GM21737 (cell line): ENCODE measurements around the gene TBX10.
"Not testable (repeated sequence)": the region's sequence is repeated elsewhere in the genome, so short reads cannot be mapped to it uniquely, and the experiment has no call there.

Source experiments
- ATAC-seq: cut with Tn5 transposase; IDR thresholded peaks from one replicate; pipeline ENCODE4 v1.9.1; 2021; ENCODE audit warnings: mild to moderate bottlenecking, moderate library complexity; ENCODE audit not compliant: unreplicated experiment

Gene TBX10

DNA sequence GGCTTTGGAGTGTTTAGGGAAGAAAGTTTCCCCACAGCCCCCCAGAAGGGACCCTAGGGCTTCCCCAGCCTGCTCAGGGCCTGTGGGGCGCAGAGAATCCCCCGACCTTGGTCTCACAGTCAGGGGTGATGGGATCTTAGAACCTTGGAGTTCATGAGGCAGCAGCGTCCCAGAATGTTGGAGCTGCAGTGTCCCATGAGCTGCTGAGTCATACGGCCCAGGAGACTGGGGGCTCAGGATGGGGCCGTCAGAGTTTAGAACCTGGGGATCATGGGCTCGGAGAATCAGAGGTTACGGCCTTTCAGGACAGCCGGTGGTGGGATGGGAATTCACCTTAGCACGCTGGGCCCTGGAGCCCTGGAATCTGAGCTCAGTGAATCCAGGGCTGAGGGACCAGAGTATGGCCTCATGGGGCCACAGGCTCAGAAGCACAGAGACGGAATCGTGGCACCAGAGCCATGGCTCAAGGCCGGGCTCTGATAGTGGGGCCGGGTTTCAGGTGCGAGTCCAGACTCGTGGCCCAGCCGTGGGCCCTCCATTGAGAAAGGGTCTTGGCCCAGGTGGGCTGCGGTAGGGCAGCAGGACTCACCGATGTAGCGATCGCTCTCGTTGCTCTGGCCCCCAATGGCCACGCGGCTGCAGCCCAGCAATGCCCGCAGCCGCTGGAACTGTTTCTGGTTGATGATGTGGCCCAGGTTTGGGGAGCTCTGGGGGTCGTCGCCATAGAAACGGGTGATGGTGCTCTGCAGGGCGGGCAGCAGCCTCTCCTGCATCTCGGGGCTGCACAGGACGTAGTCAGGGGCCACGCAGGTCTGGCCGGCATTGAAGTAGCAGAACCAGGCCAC lies 25.4 kb upstream of the TBX10 start:
- no peak for ATAC-seq

DNA sequence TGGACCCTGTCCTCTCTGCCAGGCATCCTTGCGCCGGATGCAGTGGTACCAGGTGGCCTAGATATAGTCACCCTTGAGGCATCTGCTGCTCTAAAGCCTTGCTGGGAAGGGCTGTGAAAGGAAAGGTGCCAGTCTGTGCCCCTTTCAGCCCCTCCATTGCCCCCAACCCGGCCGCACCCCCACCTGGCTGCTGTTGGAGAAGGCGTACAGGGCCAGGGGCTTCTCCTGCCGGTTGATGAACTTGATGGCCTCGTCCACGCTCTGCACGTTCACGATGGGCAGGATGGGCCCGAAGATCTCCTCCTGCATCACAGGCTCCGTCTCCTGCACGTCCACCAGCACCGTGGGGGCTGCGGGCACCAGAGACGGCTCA lies 24.6 kb upstream of the TBX10 start:
- no peak for ATAC-seq

DNA sequence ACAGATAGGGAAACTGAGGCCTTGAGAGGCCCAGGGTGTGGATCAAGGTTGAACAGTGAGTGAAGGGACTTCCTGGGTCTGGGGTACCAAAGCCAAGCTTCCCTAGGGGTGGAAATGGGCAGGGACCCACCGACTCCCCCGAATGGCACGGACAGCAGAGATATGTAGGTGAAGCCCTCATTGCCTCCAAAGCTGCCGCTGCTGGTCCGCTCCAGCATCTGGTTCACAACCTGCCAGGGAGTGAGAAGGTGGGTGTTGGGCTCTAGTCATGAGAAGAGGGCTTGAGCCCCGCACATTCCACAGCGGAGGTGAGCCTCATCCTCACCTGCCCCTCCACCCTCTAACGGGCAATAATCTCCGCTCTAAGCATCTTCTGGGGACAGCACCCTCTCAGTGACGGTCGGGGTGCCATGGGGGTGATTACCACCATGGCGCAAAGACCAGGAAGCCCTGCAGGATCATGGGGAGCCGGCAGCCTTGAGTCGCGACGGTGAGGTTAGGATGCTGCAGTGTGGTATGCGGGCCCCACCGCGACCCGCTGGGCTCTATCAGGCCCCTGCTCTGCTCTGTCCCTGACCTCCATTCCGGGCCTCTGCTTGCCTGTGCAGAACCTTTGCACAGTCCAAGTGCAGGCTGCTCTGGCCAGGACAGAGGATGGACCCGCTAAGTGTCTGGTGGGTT lies 24.1 kb upstream of the TBX10 start:
- no peak for ATAC-seq

DNA sequence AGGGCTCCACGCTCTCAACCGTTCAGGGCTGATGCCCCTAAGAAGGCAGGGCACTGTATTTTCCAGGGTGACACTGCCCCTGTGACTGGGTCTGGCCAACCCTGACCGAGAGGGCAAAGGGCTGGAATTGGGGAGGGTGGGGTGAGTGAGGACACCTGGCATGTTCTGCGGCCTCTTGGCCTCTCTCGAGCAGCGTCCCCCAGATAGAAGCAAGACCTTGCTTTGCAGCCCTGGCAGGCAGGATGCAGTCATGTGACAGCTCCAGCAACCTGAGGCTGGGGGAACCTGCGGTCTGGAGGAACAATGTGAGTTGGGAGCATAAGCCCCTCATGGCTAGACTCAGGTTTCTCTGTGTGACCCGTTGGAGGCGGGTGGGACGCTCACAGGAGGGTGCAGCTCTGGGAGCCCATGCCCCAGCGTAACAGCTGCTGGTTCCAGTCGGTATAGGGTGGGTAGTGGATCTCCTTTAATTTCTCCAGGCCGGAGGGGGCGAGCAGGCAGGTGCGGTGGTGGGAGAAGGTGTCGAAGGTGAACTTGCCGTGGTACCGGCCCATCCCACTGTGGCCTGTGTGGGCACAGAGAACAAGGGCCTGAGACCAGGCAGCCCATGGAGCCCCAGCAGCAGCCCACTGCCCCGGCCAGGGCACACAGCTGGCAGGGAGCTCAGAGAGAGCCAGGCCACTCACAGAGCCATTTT lies 23.4 kb upstream of the TBX10 start:
- ATAC-seq, result no peak

DNA sequence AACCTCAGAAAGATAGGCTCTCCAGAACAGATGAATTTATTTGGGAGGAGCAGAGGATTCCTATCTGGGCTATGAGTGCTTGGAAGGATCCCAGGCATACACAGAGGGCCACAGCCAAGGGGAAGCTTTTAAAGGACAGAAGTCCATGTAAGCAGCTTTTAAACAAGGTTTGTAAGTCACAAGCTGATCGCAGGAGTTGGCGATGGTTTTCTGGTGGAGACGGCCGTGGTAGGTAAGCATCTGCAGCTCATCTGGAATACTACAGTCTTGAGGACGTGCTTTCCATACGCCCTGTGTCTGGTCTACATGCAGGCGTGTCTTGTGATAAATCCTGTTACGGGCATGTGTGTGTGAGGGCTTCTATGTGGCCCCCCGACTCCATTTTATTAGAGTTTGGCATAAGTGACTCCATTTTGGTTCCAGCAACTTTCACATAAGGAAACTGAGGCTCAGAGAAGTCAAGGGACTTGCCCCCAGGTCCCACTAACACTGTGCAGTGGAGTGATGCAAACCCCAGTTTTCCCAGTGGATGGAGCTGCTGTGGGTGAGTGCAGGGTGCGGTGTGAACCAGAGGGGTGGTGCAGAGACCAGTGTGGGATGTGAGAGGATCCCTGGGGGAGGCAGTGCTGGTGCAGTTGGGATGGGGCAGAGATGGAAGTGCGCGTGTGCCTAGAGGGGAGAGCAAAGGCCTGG lies 22.7 kb upstream of the TBX10 start:
- no peak for ATAC-seq

DNA sequence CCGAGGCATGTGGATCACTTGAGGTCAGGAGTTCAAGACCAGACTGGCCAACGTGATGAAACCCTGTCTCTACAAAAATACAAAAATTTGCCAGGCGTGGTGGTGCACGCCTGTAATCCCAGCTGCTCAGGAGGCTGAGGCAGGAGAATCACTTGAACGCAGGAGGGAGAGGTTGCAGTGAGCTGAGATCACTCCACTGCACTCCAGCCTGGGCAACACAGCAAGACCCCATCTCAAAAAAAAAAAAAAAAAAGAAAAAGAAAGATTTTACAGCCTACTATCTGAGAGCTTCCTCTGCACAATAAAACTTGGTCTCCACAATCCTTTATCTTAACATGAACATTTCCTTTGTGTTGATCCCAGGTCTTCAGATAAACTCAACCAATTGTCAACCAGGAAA lies 21.2 kb upstream of the TBX10 start:
- not testable (repeated sequence) for ATAC-seq

DNA sequence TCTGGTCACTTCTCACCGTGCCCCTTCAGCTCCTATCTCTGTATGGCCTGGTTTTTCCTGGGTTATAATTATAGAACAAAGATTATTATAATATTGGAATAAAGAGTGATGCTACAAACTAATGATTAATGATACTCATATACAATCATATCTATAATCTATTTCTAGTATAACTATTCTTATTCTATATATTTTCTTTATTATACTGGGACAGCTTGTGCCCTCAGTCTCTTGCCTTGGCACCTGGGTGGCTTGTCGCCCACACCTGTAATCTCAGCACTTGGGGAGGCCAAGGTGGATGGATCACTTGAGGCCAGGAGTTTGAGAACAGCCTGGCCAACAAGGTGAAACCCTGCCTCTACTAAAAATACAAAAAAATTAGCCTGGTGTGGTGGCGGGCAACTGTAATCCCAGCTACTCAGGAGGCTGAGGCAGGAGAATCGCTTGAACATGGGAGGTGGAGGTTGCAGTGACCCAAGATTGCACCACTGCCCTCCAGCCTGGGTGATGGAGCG lies 20.1 kb upstream of the TBX10 start:
- not testable (repeated sequence) for ATAC-seq

DNA sequence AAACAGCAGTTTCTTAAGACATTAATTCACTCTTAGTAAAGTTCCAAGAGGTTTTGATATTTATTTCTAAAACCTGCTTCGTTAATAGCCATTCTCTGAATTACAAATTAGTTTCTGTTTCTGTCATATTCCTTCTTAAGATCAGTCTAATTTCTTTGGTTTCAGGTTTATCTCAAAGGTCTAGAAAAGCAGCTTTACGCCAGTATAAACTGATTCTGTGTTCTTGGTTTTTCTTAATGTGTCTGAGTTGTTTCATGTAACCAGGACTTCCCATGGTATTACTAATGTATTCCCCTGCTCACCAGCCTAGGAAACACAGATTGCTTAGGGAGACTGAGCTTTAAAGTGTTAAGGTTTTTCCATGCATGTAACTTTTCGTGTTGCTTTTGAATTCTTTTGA lies 17.7 kb upstream of the TBX10 start:
- no peak for ATAC-seq

DNA sequence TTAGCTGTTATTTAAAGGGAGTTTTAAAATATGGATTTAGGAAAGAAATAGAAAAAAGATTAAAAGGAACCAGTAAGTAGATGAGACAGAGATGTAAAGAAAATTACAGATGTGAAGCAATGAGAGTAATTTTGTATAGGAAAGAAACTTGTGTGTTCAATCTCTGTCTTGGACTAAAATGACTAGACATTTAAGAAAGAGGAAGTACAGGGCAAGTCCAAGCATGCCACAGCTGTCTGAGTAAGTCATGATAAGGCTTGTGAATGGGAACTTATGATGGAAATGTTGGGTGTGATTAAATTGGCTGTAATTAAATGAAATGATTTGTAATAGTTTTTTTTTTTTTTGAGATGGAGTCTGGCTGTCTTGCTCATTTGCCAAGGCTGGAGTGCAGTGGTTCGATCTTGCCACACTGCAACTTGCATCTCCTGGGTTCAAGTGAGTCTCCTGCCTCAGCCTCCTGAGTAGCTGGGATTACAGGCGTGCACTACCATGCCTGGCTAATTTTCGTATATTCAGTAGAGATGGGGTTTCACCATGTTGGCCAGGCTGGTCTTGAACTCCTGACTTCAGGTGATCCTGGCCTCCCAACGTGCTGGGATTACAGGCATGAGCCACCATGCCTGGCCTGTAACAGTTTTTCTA lies 16.8 kb upstream of the TBX10 start:
- no peak for ATAC-seq

DNA sequence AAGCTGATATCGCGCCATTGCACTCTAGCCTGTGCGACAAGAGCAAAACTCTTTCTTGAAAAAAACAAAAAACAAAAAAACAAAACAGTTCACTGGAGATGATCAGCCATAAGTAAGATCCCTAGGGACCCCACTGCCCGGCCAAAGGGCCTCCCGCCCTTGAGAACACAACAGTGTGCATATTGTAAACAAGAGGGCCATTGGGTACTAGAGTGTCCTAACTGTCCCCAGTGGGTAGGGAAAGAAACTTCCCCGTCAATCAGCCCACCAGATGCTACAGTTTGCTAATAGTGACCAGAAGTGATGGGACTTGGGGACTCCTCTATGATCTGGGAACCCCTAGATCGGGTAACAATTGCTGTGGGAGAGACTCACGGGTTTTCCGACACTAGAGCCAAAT lies 14.7 kb upstream of the TBX10 start:
- no peak for ATAC-seq

DNA sequence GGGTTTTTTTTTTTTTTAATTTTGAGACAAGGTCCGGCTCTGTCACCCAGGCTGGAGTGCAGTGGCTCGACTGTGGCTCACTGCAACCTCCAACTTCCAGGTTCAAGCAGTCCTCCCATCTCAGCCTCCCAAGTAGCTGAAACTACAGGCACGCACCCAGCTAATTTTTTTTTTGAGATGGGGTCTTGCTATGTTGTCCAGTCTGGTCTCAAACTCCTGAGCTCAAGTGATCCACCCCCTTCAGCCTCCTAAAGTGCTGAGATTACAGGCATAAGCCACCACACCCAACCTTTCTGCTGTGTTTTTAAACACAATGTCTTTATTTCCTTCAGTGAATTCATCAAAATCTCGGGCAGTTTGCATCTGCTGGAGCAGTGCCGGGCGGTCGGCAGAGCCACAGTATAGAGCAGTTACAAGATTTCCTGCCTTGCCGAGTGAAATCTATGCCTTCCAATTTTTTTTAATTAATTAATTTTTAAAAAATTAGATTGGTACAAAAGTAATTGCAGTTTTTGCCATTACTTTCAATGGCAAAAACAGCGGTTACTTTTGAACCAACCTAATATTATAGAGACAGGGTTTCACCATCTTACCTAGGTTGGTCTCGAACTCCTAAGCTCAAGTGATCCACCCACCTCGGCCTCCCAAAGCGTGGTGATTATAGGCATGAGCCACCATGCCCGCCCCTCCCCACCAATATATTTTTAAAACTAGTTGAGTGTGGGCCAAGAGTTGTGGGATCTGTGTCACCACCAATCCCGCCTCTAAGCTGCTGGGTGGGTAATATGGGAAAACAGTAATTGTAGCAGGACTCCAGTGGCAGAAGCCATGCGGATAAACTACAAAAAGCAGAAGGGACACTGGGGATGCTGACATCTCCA lies 13.6 kb upstream of the TBX10 start:
- ATAC-seq, result no peak

DNA sequence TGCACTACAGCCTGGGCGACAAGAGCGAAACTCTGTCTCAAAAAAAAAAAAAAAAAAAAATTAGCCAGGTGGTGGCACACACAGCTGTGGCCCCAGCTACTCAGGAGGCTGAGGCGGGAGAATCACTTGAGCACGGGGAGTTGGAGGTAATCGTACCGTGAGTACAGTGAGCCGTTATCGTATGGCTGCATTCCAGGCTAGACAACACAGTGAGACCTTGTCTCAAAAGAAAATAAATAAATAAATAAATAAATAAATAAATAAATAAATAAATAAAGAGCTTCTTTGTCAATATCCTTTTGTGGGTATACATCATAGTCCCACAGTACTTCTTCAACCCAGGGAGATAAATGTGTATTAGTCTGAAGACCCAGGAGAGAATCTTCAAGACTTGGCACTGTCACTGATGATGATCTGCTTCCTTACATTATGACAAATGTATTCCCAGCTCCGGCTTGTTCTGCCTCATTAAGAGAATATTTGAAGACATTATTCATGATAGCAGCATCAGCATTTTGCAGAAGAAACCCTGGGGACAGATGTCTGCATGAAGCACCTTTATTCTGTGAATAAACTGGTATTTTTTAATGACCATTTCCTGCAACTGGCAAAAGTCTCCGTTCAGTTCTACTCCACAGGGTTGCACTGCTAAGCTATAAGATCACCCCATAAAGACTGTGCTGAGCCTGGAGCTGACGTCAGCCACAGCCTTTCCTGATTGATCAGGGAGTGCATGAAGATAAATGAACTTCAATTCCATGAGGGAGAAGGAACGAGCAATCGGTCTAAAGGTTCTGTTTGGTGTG lies 12.6 kb upstream of the TBX10 start:
- no peak for ATAC-seq

DNA sequence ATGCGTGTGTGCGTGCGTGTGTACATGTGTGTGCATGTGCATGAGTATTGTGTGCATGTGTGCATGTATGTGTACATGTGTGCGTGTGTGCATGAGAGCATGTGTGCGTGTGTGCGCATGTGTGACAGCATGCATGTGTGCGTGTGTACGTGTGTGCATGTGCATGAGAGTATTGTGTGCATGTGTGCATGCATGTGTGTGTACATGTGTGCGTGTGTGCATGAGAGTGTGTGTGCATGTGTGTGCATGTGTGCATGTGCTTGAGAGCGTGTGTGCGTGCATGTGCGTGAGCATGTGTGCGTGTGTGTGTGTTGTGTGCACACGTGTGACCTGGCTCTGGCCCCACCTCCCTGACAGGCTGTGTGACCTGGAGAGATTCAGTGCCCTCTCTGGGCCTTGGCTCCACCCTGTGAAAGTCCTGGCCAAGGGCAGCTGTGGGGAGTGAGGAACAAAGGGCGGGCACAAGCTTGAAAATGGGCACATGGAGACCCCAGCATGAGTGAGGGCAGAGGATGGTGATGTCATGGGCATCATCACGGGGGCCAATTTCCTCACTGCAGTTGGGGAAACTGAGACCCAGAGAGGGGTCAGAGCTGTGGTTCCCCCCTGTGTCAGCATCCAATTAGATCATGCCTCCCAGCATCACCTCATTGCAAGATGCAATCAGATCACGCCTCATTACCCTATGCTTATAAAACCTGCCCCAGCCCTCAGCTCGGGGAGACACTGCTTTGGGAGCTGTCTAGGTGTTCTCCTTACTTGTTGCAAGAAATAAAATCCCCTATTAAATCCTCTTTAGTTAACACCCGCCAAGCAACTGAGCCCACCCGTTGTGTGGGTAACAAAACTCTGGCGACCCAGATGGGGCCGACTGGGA lies 10.3 kb upstream of the TBX10 start:
- ATAC-seq, result no peak

DNA sequence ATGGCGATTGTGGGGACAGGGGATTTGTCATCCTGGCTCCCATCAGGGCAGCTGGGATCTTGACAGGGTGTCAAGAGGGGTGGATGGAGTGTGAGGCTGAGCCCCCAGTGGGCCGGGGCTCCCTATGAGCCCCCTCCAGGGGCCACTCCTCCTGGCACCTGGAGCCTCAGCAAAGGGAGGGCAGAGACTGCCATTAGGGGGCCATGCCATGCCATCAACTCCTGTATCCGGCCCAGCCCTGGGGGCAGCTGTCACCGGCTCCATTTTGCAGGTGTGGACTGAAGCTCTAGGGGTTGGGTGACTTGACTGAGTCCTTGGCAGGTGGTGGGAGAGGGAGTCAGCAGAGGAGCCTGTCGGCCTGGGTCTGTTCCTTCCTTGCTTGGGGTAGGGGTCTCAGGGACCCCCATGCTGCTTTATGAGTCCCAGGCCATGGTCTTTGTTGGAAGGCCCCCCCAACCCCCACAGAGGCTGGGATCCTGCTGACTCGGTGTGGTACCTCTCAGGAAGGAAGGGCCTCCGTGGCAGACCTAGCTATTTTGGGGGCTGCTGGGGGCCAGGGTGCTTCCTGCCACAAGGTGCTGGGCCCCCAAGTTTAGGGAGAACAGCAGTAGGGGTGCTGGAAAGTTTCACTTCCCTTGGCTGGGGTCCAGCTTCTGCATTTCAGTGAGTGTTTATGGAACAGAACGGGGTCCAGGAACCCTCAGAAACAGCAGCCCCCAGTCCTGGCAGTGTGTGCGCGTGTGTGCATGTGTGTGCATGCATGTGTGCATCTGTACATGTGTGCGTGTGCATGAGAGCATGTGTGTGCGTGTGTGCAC lies 9.4 kb upstream of the TBX10 start:
- no peak for ATAC-seq

DNA sequence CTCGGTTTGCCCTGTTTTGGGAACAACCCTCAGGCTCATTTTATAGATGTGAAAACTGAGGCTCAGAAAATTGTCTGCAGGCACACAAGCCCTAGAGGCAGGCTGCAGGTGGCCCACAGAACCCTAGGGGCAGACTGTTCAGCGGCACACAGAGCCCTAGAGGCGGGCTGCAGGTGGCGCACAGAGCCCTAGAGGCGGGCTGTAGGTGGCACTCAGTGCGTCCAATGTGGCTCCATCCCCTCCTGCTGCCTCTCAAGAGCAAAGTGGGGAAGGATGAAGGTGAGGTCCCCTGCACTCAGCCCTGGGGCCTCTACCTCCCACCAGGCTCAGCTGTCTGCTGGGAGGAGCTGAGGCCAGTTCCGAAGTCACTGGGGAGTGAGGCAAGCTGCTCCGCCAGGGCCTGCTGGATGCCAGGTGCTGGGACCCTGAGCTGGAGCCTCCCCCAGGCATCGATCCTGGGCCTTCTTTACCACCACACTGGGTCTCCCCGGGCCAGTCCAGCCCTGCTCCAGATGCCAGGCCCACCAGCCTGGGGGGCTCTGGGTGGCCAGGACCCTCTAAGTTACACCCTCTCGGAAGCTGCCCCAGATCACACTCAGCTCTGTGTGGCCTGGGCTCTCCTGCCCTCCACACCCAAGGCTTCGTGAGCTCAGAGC lies 8.7 kb upstream of the TBX10 start:
- peak; percentile 57 for ATAC-seq

DNA sequence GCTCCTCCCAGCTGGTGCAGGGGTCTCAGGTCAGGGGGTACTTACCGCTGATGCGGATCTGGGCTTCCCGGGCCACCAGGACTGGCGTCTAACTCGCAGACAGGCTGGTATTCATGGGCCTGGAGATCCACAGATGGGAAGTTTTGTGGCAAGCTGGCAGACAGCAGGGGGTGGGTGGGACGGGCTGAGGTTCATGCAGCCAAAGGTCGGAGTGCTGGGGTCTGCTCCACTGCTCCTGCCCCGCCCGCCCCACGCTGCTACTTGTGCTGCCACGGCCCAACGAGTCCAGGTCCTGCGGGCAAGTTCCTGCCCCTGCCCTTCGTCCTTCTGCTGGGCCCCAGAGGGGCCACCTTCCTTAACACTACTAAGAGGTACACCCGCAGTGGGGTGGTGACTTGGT lies 7.9 kb upstream of the TBX10 start:
- no peak for ATAC-seq
